Measurements from ENCODE around the gene SESN1.
"Not testable (repeated sequence)": the region's sequence is repeated elsewhere in the genome, so short reads cannot be mapped to it uniquely, and the experiment has no call there.

Gene SESN1

DNA sequence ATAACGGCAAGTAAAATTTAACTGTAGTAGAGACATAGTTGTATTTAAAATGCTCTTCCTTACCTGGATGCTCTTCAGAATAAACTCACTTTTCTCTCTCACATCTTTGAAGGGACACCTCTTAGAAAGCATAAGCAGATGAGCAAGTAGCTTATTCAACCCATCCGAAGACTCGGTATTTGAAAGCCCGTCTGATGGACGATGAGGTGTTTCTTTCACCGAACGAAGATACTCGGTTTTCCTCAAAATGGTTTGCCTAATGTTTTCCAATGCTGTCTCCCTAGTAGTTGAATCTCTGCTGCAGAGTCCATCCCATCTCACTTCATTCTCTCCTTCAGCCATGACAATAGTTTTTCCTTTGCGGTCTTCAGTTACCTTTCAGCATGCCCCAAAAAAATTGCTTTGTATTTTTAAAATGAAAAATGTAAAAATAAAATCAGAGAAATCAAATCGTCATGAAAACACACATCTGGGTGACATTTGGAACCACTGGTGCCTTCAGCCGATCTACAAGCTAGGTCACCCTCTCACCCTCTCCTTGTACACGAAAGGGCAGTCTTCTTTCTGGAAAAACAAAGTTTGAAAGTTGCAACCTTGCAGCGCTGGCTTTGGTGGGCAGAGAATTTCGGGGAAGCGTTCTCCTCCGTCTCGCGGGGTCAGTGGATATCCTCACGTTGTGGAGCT is 772 bp downstream of the SESN1 start:
- DNase-seq = no peak

DNA sequence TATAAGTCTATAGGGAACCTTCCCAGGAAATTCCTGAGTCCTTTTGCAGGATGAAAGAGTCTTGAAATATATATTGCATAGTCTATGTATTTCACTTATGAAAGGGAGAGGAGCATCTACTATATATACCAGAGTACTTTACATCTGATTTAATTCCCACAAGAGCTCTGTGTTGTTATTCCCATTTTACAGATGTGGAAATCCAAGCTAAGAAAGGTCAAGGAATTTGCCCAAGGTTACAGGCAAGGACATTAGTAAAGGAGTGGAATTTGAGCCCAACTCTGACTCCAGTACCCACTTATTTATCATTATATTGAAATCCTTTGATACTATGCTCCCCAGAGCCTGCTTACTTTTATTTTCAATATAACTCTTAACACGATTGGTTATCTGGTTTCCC is 2.6 kb downstream of the SESN1 start:
- DNase-seq = no peak

DNA sequence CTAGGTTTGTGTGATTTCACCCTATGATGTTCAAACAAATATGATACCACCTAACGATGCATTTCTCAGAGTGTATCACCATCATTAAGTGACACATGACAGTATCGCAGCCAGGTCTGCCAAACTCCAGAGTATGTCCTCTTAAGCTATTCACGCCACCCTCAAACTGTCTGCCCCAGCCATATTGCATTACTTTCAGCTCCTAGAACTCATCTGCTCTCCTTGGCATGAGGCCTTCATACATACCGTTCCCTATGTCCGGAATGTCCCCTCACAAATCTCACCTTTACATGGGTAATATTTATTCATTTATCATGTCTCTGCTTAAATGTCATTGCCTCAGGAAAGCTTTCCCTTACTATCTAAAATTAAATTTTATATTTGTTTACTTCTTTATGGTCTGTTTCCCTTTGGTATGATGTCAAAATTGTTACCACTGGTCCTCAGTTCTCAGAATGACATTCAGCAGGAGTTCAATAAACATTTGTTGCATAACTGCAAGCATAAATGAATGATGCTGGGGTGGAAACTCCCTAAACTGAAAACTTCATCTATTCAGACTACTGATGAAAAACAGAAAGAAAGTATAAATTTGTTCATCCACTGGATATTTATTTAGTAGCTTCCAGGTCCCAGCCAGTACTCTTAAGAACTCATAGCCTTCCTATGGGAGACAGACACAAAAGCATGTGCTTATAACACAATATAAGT is 3.2 kb downstream of the SESN1 start:
- DNase-seq = no peak

DNA sequence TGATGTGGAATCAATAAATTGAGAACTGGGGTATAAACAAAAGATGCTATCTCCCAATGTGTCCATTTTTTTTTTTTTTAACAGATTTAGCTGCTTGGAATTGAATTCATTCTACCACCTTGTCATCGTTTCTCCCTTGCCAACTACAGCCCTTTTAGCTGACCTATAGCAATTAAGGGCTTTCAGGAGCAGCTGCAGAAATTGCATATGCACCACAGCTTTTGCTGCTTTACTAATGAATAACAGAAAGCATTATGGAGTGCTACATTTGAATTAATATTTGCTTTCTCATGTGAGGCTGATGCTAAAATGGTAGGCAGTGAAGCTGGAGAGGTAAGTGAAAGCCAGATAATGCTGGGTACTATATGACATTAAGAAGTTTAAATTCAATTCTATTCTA is 5.7 kb downstream of the SESN1 start:
- no peak for DNase-seq

DNA sequence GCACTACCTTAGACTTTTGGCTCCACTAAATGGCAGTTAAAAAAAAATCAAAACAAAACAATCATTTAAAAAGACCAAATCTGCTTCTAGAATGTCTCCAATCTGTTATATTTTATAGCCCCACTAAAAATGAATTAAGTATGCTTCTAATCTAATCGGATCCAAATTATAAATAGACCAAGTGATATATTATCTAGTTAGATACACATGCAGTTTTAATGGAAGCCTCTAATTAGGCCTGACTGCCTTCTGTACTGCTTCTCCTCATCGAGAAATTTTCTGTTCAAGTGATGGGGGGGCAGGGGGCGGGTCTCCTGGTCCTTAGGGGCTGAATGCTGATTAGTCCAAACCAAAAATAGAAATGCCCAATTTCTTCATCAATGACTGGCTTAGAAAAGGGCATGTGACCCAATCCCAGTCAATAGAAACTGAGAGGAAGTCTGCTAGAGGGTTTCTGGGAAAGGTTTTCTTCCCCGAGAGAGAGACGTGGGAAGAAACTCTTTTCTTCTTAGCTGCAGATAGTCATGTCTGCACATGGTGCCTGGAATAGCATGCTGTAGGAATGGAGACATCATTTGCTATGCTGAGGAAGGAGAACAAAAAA is 6.9 kb downstream of the SESN1 start:
- no peak for DNase-seq

DNA sequence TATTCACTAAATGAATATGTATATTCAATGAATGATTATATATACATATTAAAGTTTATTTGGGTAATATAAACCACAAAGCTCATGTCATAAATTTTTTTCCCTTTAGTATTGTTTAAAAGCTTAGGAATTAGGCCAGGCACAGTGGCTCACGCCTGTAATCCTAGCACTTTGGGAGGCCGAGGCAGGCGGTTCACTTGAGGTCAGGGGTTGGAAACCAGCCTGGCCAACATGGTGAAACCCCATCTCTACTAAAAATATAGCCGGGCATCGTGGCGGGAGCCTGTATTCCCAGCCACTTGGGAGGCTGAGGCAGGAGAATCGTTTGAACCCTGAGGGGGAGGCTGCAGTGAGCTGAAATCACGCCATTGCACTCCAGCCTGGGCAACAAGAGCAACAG is 10.5 kb downstream of the SESN1 start:
- not testable (repeated sequence) for DNase-seq

DNA sequence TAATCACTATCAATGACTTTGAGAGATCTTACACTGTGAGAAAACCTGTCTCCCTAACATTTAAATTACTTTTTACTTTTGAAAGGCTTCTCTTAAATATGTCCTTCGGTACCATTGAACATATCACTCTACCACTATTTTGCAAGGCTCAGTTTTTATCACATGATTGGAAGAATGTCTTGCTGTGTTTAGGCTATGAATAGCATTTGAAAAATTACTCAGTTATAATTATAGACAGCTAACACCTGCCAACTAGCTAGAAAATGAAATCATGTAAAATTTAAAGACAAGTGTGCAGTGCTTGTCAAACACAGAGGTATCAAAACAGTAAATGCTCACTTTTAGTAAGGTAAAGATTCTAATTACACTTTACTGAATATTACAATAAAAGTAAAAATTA is 11.0 kb downstream of the SESN1 start:
- DNase-seq = no peak

DNA sequence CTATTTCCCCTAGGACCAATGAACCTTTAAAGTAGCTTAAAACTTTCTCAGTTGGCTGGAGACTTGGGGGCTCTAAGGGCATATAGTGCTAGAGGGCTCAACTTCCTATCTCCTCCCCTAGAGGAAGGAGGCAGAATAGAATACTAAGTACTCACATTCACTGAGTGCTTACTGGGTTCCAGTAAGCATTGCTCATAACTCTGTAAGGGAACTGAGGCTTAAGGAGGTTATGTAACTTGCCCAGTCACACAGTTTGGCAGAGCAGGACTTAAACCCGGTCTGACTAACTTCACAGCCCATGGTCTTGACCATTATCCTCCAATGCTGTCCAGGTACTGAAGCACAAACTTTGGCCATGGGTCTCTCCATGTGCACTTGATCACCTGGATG is 12.5 kb downstream of the SESN1 start:
- DNase-seq = no peak

DNA sequence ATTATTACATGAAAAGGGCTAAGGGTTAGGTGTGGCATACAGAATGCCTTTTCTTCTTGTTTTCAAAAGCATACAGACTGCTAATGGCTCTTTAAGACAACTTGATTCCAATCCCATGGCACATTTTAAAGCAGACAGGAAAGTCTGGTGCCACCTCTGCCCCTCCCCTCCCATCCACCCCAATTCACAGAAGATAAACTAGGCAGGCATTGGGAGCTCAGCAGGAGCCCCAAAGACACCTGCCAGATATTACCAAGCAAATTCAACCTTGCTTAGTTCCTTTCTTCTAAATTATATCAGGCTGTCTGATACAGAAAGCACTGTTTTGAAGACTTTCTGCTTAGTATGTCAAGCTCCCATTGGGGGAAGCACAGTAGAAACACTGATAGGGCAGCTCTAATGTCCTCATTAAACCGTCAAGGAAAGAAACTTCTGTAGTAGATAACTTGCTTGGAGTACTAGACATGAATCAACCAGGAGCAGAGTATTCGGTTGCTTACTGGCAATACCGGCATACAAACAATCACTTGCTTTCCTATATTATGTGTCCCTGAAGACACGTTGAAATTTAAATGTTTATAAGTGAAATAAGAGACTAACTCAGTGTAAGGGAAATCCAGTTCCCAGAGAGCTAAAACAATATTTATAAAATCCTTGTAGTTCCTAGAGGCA is 13.0 kb downstream of the SESN1 start:
- DNase-seq = no peak

DNA sequence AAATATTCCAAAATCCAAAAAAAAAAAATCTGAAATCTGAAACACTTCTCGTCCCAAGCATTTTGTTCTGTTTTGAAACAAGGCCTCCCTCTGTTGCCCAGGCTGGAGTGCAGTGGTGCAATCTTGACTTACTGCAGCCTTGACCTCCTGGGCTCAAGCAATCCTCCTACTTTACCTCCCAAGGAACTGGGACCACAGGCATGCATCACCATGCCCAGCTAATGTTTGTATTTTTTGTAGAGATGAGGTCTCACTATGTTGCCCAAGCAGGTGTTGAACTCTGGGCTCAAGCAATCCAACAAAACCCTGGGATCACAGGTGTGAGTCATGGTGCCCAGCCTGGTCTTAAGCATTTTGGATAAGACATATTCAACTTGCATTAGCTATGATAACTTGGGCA is 13.6 kb downstream of the SESN1 start:
- no peak for DNase-seq

DNA sequence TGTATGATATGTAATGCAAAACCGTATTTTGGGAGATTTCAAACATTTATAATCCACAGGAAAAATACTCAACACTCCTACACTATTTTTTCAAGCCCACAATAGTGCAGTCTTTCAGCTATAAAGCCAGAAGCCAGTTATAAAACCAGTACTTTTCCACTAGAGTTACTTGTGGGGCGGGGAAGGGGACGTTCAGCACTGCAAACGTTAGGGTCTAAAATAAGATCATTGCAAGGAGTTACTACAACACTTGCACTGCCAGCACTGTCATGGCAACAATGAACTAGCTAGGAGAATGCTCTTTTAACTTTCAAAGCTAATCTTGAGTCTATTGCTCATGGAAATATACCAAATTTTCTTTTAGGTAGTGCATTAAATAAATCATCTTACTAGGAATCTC is 14.7 kb downstream of the SESN1 start:
- DNase-seq = peak in 1 of 2 donors; percentile 58

DNA sequence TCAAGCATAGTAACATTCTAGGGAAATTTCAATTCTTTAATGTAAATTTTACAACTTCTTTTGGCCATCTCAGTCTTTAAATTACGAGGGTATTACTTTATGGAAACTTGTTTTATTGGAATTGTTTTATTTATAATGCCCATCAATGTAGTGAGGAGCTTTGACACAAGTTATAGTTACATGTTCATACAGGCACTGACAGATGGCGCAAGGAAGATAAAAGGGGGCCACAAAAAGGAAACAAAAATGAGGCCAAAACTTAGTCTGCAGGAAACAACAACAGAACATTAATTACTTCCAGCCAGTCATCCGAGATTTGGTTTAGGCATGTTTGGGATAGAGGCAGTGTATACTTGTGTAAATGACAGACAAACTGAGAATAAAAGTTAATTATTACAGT is 18.3 kb downstream of the SESN1 start:
- no peak for DNase-seq

DNA sequence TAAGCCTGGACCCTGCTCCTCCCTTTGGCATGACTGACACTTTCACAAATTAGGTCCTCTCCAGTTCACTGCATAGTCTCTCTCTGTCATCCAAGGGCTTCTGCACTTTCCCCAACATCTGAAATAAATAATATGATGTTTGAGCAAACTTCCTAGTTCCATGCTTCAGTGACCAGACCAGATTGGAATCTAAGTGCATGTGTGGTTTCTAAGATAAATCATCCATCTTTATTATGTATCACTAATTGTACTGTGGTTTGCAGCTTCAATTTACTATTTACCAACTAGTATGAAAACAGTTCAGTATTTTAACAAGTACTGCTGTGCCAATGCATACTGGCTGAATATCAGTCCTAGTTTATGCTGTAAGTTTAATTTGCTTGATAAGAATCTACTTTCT is 18.7 kb downstream of the SESN1 start:
- no peak for DNase-seq

DNA sequence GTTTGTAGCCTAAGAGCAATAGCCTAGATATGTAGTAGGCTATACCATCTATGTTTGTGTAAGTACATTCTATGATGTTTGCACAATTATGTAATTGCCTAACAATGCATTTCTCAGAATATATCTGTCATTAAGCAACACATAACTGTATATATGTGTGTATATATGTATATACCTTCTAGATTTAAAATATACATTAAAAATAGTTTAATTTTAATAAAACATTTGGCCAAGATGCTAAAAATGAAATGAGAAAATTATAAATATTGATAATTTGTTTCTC is 20.6 kb downstream of the SESN1 start:
- no peak for DNase-seq

DNA sequence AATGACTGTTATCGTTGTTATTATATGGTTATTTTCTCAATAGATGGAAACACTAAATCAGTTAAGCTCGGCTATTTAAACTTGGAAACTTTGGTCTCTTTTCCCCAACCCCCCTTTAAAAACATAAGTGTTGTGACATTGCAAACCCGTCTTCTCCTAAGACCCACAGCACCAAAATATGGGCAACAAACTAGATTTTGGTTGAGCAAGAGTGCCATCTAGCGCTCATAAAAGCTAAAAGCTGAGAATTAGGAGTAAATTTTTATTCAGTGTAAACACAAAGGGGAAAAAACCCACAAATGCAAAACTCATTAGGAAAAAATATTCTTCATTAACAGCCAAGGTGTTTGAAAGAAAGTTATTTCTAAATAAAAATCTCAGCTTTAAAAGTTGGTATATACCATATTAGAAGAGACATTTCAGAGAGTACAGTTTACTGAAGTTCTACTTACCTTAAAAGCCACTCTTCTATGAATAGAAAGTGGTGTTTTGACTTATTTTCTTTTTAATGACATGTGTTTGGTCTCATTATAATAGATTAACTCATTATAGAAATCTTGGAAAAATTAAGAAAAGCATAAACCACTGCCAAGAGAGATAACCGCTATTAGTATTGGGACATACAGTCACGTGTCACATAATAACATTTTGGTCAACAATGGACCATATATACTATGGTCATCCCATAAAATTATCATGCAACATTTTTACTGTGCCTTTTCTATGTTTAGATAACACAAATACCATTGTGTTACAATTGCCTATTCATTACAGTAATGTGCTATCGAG is 21.1 kb downstream of the SESN1 start:
- DNase-seq = peak in 1 of 2 donors; percentile 77

DNA sequence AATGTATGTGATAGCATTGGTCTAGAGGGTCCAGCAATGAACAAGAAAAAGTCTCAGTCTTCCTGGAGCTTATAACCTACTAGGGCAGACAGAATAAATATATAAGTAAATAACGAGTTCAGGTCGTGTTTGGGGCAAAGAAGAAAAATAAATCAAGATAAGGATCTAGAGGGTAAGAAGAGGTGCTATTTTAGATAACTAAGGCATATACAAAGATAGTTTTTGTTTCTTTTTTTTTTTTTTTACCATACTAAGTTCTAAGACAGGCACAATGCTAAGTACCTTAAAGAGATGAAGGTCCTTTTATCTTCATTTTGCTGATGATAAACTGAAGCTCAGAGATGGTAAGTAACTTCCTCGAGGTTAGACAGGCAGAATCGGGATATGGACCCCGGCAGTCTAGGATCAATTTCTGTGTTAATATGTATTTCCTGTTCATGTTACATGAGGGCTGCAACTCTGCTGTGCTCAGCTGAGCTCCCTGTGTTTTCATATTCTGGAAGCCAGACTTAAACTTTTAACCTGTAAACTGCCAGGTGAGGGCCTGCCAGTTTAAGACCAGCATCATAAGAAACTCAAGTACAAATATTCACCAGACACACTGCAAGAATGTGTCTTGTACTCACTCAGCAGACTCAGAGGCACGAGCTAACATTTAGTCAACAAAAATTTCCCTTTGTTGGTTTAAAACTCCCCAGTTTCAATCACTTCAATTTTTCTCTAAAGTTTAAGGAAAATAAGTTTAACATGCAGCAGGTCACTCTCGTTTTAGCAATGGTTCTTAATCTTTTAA is 23.3 kb downstream of the SESN1 start:
- DNase-seq = no peak

DNA sequence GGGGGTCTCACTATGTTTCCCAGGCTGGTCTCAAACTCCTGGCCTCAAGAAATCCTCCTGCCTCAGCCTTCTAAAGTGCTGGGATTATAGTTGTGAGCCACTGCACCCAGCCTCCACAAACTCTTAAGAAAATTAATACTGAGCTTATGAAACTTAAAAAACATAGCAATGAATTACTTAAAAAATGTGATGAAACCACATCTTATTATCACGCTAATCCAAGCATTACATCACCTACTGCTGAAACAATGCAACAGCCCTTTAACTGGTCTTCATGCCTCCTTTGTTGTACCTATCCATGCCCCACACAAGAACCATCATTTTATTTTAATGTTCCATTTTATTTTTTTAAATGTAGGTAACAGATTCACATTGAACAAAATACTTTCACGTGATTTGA is 24.9 kb downstream of the SESN1 start:
- no peak for DNase-seq

DNA sequence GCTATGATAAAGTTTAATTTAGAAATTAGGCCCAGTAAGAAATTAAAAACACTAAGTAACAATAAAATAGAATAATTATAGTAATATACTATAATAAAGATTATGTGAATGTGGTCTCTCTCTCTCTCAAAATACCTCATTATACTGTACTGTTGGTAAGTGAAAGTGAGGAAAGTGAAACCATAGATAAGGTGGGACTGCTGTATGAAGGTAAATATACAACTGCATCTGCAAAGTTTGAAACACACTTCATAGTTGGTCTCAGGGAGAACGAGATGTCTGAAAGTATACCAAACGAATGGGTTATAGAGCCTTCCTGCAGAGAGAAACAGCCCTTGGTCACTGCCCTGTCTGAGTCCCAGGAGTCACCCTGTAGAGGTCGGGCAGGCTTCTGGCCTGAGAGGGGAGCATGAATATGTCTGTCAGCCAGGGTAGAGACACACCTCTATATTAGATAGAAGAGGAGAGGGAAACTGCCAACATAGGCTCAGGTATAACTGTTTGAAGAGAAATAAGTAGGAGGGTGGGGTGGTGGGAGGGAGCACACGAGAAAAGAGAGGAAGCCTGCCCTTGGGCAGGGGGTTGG is 31.8 kb downstream of the SESN1 start:
- DNase-seq = no peak

DNA sequence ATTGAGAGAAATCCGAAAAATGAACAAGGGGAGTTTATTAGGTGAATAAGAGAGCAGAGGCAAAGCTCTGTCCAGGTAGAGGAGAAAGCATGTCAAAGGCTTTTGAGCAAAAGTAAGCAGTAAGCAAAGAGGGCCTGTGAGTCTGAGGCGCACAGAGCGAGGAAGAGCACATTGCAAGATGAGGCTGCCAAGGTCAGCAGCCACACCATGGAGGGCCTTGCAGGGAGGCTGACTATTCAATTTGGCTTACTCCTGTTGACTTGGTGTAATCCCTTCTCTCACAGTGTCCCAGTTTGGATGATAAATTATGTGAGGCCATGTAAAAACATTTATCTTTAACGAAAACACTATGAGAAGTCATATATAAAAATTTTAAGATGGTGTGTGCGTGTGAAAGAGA is 32.4 kb downstream of the SESN1 start:
- DNase-seq = no peak

DNA sequence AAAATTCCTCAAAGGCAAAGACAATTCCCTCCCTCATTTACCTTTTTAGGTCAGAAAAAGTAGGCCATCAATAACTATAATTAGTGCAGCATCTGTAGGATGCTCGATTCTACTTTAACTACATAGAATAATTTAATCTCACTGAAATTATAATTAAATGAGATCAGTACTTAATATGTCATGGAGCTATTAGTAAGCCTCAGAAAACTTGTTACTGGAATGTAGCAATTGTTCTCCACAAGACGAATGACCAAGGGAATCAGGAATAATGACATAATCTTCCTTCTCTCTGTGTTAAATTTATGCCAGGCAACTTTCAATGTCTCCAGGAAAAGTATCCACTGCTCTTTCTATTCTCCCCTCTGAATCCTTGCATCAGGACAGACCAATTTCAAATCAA is 34.1 kb downstream of the SESN1 start:
- no peak for DNase-seq

DNA sequence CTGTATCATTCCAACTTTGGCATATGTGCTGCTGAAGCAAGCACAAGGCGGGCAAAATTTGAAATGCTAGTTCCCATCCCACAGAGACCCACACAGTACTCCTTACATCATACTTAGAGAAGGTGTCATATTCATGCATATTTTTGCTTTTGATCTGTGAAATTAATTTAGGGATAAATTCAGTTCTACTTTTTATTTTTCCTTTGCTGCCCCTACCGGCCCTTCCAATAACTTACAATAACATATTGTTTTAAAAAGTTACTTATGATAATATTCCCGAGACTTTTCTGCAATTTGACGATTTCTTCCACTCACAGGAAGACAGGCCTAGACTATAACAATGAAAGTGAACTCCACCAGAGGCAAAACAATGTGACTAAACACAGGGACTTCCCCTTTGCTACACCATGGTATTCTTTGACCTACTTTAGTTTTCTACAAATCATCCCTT is 35.0 kb downstream of the SESN1 start:
- no peak for DNase-seq

DNA sequence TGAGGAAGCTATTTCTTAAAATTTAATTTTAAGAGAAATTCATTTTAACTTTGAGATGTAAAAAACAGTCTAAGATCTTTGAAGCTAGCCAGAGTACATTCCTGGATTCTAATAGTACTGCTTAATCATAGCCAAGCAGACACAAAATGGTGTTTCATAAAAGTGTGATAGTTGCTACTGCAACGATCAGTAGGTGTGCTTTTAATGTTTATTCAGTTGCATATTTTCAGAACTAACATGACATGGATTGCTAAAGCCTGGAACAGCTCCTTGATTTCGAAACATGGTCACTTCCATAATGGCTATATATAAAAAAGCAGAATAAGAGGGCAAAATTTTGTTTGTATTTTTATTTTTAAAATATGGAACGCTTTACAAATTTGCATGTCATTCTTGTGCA is 35.5 kb downstream of the SESN1 start:
- no peak for DNase-seq
